Spleen (tissue), 7 donors: Measurements from ENCODE around the gene TRAF4.

Source experiments
- POLR2A ChIP-seq, 3 donors: fragments of 450-650 bp; IDR thresholded peaks; one replicate each; pipeline ENCODE4 v1.5.1; 2017; ENCODE audit warnings: antibody characterized with exemption in 3 of 3, mild to moderate bottlenecking in 1 of 3
- POLR2AphosphoS5 ChIP-seq, 3 donors: sonication (generic); formaldehyde crosslinking; IDR thresholded peaks; one replicate each; pipeline ENCODE4 v1.5.1; 2017; ENCODE audit warnings: antibody characterized with exemption in 3 of 3
- TF ChIP-seq, protein P1 (sequence below), 11 experiments: fragments of 200-600 bp in 7 of 11; fragments of 450-650 bp in 4 of 11; sonication (generic) in 4 of 11; IDR thresholded peaks in 8 of 11; conservative IDR thresholded peaks in 3 of 11; 1 replicate in 7 of 11; 2 replicates in 4 of 11; pipeline versions ENCODE4 v1.4.0 to v1.8.0; 2016 to 2021; ENCODE audit warnings: antibody characterized with exemption in 11 of 11, inconsistent platforms in 4 of 11, mild to moderate bottlenecking in 1 of 11
- donor health status: DM: no; HTN: no; CAD: no; lungs with moderate emphysema.
- donor health status: DM: no; HTN: no; CAD: no.
- donor health status: DM: no; HTN: no; CAD: no.

DNA sequence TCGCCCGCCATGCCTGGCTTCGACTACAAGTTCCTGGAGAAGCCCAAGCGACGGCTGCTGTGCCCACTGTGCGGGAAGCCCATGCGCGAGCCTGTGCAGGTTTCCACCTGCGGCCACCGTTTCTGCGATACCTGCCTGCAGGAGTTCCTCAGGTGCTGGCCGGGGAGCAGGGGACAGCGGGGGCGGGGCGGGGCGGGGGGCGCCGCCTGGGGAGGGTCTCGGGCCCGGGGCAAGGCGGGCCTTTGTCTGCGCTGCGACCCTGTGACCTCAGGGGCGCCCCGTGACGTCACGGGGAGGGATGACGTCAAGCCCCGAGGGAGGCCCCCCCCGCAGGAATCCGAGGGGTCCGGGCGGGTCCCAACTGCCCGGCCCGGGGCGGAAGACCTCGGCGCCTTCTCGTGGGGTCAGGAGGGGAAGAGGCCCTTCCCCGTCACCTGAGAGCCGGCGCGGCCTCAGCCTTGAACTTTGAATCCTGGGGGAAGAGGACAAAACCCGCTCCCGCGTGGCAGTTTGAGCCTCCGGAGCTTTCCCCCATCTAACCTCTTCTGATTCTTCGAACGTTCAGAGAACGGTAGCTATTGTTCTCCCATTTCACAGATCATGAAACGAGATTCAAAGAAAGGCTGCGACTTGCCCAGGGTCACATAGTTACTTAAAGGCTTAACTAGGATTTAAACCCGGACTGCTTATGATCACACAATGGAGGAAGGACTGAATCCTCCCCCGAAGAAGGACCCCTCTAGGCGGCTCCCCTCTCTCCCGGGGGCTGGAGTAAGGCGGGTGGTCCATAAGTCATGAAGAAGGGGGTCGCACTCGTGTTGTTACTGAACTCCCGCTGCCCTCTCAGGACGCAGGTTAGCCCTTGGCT lies 527 bp downstream of the TRAF4 start:
- TF ChIP-seq POLR2A (IDR thresholded peaks at IDR 0.05): no peak
- TF ChIP-seq, protein P1, sequence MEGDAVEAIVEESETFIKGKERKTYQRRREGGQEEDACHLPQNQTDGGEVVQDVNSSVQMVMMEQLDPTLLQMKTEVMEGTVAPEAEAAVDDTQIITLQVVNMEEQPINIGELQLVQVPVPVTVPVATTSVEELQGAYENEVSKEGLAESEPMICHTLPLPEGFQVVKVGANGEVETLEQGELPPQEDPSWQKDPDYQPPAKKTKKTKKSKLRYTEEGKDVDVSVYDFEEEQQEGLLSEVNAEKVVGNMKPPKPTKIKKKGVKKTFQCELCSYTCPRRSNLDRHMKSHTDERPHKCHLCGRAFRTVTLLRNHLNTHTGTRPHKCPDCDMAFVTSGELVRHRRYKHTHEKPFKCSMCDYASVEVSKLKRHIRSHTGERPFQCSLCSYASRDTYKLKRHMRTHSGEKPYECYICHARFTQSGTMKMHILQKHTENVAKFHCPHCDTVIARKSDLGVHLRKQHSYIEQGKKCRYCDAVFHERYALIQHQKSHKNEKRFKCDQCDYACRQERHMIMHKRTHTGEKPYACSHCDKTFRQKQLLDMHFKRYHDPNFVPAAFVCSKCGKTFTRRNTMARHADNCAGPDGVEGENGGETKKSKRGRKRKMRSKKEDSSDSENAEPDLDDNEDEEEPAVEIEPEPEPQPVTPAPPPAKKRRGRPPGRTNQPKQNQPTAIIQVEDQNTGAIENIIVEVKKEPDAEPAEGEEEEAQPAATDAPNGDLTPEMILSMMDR (IDR thresholded peaks at IDR 0.05 in 8 of 11, conservative IDR thresholded peaks at IDR 0.05 in 3 of 11): no peak
- no peak for TF ChIP-seq POLR2AphosphoS5 (IDR thresholded peaks at IDR 0.05)
